Hepatocyte (in vitro differentiated cells): ENCODE data around the gene TM6SF1. TPM values are rescaled to one million over a fixed set of nuclear protein-coding genes. Genes with fewer than 3 reads are reported as not detected.

Source experiments
- DNase-seq: peaks from one replicate; pipeline ENCODE4 v3.0.0-alpha.2; 2016; ENCODE audit warnings: low spot score
- H2AFZ ChIP-seq: fragments of 200-600 bp; sonication (generic); 2 replicates; pipeline ENCODE4 v1.6.0; 2016; ENCODE audit warnings: antibody characterized with exemption, mild to moderate bottlenecking
- H3K27ac ChIP-seq: fragments of 200-600 bp; sonication (generic); 2 replicates; pipeline ENCODE4 v1.5.1; 2016; ENCODE audit warnings: mild to moderate bottlenecking
- H3K27me3 ChIP-seq: fragments of 200-600 bp; sonication (generic); 2 replicates; pipeline ENCODE4 v1.6.1; 2016
- H3K36me3 ChIP-seq: fragments of 200-600 bp; sonication (generic); replicated peaks from 2 replicates; pipeline ENCODE4 v1.5.1; 2016; ENCODE audit warnings: low read depth; ENCODE audit not compliant: insufficient read depth
- H3K4me1 ChIP-seq: fragments of 200-600 bp; sonication (generic); 2 replicates; pipeline ENCODE4 v1.5.1; 2016; ENCODE audit warnings: mild to moderate bottlenecking, moderate library complexity; ENCODE audit not compliant: insufficient read depth
- H3K4me2 ChIP-seq: fragments of 200-600 bp; sonication (generic); 2 replicates; pipeline ENCODE4 v1.6.0; 2016
- H3K4me3 ChIP-seq: fragments of 200-600 bp; sonication (generic); 2 replicates; pipeline ENCODE4 v1.5.1; 2016; ENCODE audit warnings: mild to moderate bottlenecking
- H3K79me2 ChIP-seq: fragments of 200-600 bp; sonication (generic); 2 replicates; pipeline ENCODE4 v1.6.0; 2017; ENCODE audit warnings: mild to moderate bottlenecking
- H3K9me2 ChIP-seq: fragments of 200-600 bp; sonication (generic); replicated peaks from 2 replicates; pipeline ENCODE4 v1.6.0; 2017; ENCODE audit warnings: mild to moderate bottlenecking; ENCODE audit not compliant: insufficient read depth
- H3K9me3 ChIP-seq: fragments of 200-600 bp; sonication (generic); 2 replicates; pipeline ENCODE4 v1.5.1; 2016; ENCODE audit warnings: low read depth, mild to moderate bottlenecking
- H4K20me1 ChIP-seq: fragments of 200-600 bp; sonication (generic); 2 replicates; pipeline ENCODE4 v1.6.0; 2016; ENCODE audit warnings: mild to moderate bottlenecking; ENCODE audit not compliant: insufficient read depth, poor library complexity, severe bottlenecking
- EZH2 ChIP-seq: fragments of 200-600 bp; sonication (generic); IDR thresholded peaks from 2 replicates; pipeline ENCODE4 v1.6.1; 2016; ENCODE audit warnings: antibody characterized with exemption, mild to moderate bottlenecking, borderline replicate concordance
- EZH2phosphoT487 ChIP-seq: fragments of 200-600 bp; sonication (generic); IDR thresholded peaks from one replicate; pipeline ENCODE4 v1.6.1; 2018; ENCODE audit warnings: antibody characterized with exemption, mild to moderate bottlenecking, low read depth, moderate library complexity; ENCODE audit not compliant: unreplicated experiment, severe bottlenecking
- WGBS: methylation state at CpG from one replicate; pipeline ENCODE4 v1.1.6; 2016; ENCODE audit warnings: low lambda C conversion rate; ENCODE audit errors: missing lambda C conversion rate; 5-methylcytosine and 5-hydroxymethylcytosine counted together
- polyA plus RNA-seq: library from polyadenylated mRNA; unstranded; fragments of >200 nt; fragmentation: Nextera tagmentation; extraction: Ambion mirVana; gene quantifications from 2 replicates; pipeline ENCODE4 v1.2.1, GENCODE V29; 2016
- total RNA-seq: library from RNA; depleted of rRNA; stranded (reverse); fragments of >200 nt; gene quantifications from 2 replicates; pipeline ENCODE4 v1.2.3, GENCODE V29; 2014
- TF ChIP-seq, protein P1 (sequence below): fragments of 200-600 bp; sonication (generic); IDR thresholded peaks from 2 replicates; pipeline ENCODE4 v1.5.1; 2016; ENCODE audit warnings: antibody characterized with exemption, mild to moderate bottlenecking; ENCODE audit not compliant: poor library complexity

Gene TM6SF1
- total and polyA plus RNA-seq, 2 experiments from 2014 or later, result 0.20 to 0.35 TPM

DNA sequence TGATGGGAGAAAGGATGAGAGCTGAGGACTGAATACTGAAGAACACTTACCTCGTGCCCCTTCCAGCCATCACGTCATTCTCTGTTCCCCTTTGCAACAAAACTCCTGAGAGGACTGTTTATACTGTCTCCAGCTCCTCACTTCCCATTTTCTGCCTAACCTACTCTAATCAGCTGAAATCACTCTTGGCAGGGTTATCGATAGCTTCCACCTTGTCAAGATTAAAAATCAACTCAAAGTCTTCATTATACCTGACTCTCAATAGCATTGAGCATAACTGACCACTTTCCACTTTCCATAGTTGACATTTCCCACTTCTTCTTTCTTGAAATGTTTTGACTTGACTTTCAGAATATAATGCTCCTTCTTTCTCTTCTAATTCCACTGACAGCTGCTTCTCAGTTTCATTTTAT is 44.7 kb upstream of the TM6SF1 start:
- peak overlapping the region; percentile 63 for H3K27ac ChIP-seq
- peaks cover 86% of the 10 kb centered on the region for H3K79me2 ChIP-seq
- no peaks in the 10 kb centered on the region for H3K9me2 ChIP-seq
- H3K36me3 ChIP-seq, result no peaks in the 10 kb centered on the region
- peak overlapping the region; percentile 13 for H3K4me2 ChIP-seq
- no peak for DNase-seq
- 87% methylated on average over 3 of the region's 3 CpGs for WGBS
- H4K20me1 ChIP-seq, result peaks cover 54% of the 10 kb centered on the region
- H3K4me1 ChIP-seq, result peaks cover 27% of the 10 kb centered on the region
- TF ChIP-seq, protein P1, sequence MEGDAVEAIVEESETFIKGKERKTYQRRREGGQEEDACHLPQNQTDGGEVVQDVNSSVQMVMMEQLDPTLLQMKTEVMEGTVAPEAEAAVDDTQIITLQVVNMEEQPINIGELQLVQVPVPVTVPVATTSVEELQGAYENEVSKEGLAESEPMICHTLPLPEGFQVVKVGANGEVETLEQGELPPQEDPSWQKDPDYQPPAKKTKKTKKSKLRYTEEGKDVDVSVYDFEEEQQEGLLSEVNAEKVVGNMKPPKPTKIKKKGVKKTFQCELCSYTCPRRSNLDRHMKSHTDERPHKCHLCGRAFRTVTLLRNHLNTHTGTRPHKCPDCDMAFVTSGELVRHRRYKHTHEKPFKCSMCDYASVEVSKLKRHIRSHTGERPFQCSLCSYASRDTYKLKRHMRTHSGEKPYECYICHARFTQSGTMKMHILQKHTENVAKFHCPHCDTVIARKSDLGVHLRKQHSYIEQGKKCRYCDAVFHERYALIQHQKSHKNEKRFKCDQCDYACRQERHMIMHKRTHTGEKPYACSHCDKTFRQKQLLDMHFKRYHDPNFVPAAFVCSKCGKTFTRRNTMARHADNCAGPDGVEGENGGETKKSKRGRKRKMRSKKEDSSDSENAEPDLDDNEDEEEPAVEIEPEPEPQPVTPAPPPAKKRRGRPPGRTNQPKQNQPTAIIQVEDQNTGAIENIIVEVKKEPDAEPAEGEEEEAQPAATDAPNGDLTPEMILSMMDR, result no peak
- no peak for TF ChIP-seq EZH2
- TF ChIP-seq EZH2phosphoT487, result no peak
- H3K9me3 ChIP-seq, result no peaks in the 10 kb centered on the region
- H3K27me3 ChIP-seq, result no peaks in the 10 kb centered on the region
- no peak overlapping the region for H2AFZ ChIP-seq
- no peak overlapping the region for H3K4me3 ChIP-seq

DNA sequence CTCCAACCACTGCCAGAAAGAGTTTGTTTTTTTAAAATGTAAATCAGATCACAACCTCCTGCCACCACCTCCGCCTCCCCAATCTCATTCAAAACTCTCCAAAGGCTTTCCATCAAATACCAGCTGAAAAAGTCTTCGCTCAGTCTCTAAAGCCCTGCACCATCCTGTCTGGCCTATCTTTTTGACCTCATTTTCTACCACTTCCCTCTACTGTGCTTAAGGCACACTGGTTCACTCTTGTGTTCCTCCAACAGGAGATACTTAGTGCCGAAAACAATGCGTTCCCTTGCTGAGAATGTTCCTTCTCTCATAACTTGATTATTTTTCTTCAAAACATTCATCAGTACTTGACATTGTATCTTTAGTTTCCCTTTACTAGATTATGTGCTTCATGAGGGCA is 43.9 kb upstream of the TM6SF1 start:
- Histone ChIP-seq H3K4me3 (no peak overlapping the region), H3K9me3 (no peaks in the 10 kb centered on the region), H3K79me2 (peaks cover 78% of the 10 kb centered on the region), H3K4me1 (peaks cover 27% of the 10 kb centered on the region), H3K4me2 (peak overlapping the region; percentile 92), H3K27me3 (no peaks in the 10 kb centered on the region), H3K9me2 (no peaks in the 10 kb centered on the region), H2AFZ (no peak overlapping the region), H3K36me3 (no peaks in the 10 kb centered on the region), H3K27ac (peak overlapping the region; percentile 63), H4K20me1 (peaks cover 49% of the 10 kb centered on the region)
- WGBS, result 97% methylated on average over 4 of the region's 4 CpGs
- TF ChIP-seq EZH2, result no peak
- TF ChIP-seq, protein P1, result no peak
- TF ChIP-seq EZH2phosphoT487, result no peak
- no peak for DNase-seq

DNA sequence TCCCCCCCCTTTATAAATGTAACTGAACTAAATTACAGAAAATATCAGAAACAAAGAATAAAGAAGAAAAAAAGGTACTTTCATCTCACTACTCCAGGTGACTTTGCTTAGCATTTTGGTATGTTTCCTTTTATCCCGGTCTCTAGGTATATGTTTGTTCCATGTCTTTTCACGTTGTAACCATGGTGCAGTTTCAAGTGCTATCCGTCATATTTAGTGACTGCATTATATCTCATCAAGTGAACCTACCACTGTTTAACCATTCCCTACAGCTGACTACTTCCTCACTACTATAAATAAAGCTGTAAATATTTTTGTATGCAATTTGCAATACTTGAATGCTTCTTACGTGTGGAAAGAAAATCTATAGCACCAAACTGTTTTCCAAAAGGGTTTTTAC is 42.6 kb upstream of the TM6SF1 start:
- no peak for DNase-seq
- Histone ChIP-seq H2AFZ (no peak overlapping the region), H3K27ac (no peak overlapping the region), H3K4me1 (peaks cover 27% of the 10 kb centered on the region), H3K4me3 (peak overlapping the region; percentile 76), H3K27me3 (no peaks in the 10 kb centered on the region), H3K9me2 (no peaks in the 10 kb centered on the region), H3K4me2 (peak overlapping the region; percentile 92), H3K36me3 (no peaks in the 10 kb centered on the region), H3K79me2 (peaks cover 65% of the 10 kb centered on the region), H4K20me1 (peaks cover 43% of the 10 kb centered on the region), H3K9me3 (no peaks in the 10 kb centered on the region)
- TF ChIP-seq EZH2, result no peak
- TF ChIP-seq, protein P1, result no peak
- TF ChIP-seq EZH2phosphoT487, result no peak
- WGBS, result 60% methylated on average over 4 of the region's 4 CpGs

DNA sequence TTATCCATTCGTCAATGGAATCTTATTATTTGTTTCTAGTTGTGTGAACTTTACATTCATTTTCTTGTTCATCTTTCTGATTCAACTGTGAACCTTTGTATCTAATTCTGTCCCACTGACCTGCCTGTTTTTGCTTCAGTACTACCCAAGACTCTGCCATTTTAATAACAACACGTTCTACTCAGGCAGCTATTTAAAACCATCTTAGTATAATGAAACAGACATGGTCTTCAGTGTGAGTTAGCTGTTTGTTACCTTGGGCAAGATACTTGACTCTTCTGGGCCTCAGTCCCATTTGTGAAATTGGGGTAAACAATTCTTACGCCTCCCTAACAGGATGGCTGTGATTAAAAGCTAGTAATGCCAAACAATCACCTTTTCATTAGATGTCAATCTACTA is 42.0 kb upstream of the TM6SF1 start:
- Histone ChIP-seq H3K27me3 (no peaks in the 10 kb centered on the region), H2AFZ (no peak overlapping the region), H3K36me3 (no peaks in the 10 kb centered on the region), H3K4me3 (peak overlapping the region; percentile 76), H3K27ac (peak overlapping the region; percentile 99), H3K79me2 (peaks cover 59% of the 10 kb centered on the region), H3K9me2 (no peaks in the 10 kb centered on the region), H4K20me1 (peaks cover 43% of the 10 kb centered on the region), H3K4me2 (peak overlapping the region; percentile 92), H3K4me1 (peaks cover 27% of the 10 kb centered on the region), H3K9me3 (no peaks in the 10 kb centered on the region)
- no peak for DNase-seq
- TF ChIP-seq, protein P1, result no peak
- no peak for TF ChIP-seq EZH2phosphoT487
- TF ChIP-seq EZH2, result no peak
- WGBS, result 38% methylated on average over 3 of the region's 3 CpGs
